GM21360 (cell line): ENCODE data around the gene HSFX2.
"Not testable (repeated sequence)": the region's sequence is repeated elsewhere in the genome, so short reads cannot be mapped to it uniquely, and the experiment has no call there.

ENCODE experiments used
- ATAC-seq: cut with Tn5 transposase; IDR thresholded peaks from one replicate; pipeline ENCODE4 v1.9.1; 2021; ENCODE audit warnings: mild to moderate bottlenecking, moderate library complexity; ENCODE audit not compliant: unreplicated experiment

The HSFX2 gene, protein sequence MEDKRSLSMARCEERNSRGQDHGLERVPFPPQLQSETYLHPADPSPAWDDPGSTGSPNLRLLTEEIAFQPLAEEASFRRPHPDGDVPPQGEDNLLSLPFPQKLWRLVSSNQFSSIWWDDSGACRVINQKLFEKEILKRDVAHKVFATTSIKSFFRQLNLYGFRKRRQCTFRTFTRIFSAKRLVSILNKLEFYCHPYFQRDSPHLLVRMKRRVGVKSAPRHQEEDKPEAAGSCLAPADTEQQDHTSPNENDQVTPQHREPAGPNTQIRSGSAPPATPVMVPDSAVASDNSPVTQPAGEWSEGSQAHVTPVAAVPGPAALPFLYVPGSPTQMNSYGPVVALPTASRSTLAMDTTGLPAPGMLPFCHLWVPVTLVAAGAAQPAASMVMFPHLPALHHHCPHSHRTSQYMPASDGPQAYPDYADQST

GRCh38 chrX:149595214-149595613 lies at the start of gene HSFX2:
Gene HSFX2 (minus strand): TSS chrX:149595314. CDS start chrX:149594700, 614 bp downstream.
- not testable (repeated sequence) for ATAC-seq

DNA sequence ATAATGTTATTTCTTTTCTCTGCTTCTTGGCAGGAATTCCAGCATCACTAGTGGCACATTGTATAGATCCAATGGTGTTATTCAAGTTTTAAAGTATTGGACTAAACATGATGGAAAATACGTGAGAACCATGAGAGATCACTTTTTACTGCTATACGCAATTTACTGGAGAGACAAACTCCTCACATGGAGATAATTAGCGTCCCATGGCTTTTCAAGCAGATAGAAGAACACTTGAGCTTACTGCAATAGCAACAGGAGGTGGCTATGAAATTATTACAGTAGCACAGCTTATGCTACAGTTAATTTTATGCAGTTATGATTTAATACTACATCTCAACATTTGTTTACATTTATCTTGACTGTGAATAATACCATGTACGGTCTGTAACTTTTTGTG lies 48.4 kb upstream of the HSFX2 start:
- ATAC-seq: no peak

DNA sequence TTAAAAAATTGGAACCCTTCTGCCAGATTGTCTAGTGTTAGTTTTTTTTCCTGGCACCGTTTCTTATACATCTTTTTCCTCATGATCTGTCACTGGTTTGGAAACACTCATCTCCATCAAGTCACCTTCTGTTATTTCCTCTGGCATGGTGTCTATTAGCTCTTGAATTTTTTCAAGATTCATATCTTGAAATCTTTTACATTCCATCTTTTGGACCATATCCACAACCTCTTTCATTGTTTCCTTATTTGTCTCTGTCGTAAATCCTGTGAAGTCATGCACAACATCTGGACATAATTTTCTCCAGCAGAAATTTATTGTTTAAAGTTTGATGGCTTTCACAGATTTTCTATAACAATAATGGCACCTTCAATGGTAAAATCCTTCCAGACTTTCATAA lies 46.7 kb upstream of the HSFX2 start:
- ATAC-seq: no peak

DNA sequence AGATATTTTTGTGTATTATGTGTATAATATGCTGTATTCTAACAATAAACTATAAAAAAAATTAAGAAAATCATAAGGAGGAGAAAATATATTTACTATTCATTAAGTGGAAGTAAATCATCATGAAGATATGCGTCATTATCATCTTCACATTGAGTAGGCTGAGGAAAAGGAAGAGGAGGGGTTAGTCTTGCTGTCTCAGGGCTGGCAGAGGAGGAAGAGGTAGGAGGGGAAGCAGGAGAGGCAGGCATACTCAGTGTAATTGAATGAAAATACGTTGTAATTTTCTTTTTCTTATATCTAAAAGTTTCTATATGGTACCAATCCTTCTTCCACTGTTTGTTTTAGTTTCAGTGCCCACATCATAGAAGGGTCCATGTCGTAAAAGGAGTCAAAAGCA lies 46.3 kb upstream of the HSFX2 start:
- no peak for ATAC-seq

GRCh38 chrX:149639568-149639967 lies 44.5 kb upstream of the HSFX2 start:
- ATAC-seq: no peak

GRCh38 chrX:149638860-149639259 lies 43.7 kb upstream of the HSFX2 start:
- no peak for ATAC-seq

DNA sequence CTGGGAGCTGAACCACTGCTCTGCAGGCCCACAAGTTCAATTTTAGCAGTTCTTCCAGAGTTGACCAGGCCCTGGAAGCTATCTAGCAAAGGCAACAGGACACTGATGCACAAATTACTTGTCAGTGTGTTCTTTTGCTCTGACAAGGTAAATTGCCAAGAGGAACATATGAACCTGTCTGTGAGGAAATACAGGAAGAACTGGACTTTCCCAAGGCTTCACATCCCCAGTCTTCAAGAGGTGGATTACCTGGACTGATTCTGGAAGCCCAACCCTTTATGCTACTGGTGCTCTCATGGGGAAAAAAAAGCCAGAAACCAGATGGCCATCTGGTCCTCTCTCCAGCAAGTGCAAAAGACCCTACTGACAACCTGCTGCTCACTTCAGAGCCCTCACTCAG lies 38.4 kb upstream of the HSFX2 start:
- ATAC-seq: no peak

DNA sequence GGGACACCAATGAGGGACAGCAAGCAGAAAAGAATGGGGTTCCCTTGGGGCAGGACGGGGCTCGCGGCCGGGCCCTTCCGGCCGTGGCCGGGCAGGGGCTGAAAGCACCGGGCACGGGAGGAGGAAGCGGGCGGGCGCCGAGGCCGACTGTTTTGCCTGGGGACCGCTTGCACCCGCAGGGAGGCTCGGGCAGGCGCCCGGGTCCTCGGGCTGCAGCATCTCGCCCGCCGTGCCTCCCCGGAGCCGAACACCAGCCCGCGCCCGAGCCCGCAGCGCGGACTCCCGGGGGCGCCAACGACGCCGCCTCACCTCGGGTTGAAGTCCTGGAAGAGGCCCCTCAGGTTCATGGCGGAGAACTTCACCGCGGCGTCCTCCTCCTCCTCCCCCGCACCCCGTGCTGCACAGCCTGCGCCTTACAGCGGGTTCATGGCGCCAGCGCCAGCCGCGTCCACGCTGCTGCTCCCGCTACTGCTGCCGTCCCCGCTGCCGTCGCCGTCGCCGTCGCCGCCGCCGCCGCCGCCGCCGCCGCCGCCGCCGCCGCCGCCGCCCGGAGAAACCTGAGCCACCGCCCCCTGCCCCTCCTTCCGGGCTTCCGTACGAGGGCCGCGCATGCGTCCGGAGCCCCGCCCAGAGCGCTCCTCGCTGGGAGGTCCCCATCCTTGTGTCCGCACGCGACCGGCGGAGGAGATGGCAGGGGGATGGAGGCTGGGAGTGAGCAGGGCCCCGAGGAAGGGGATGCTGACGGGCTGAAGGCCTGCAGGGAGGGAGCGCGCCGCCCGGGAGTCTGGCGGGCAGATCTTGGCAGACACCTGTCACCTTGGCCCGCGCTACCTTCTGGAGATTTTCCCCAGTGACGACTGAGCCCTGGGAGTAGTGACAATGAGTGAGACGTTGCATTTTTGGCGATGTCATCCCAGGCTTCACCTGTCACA lies 36.4 kb upstream of the HSFX2 start, which contains the start of gene TMEM185A:
Gene TMEM185A (minus strand): TSS at position 559 of the 932 bp plus-strand sequence. CDS start 212 bp downstream, at position 347.
- peak; percentile 88 for ATAC-seq

DNA sequence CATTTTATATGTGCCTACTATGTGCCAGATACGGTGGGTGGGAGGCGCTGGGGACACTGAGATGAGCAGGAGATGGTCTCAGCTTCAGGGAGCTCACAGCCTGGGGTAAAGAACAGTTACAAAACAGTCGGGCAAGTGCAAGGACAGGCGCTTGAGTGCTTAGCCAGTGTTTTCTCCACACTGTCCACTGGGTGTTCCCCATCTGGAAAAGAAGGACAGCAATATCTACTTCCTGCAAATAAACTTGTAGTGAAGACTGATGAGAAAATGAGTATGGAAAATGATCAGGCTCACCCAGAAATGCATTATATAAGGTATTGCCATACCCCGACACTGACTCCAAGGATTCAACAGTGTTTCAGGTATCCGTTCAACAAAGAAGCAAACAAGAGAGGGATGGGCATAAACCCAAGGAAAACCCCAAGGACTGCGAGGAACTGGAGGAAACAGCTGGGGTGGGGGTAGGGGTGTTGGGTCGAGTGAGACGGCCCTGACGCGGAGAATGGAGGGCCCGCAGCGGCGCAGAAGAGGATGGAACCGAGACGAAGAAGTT lies 35.6 kb upstream of the HSFX2 start:
- no peak for ATAC-seq

GRCh38 chrX:149629730-149630387 lies 34.7 kb upstream of the HSFX2 start:
- no peak for ATAC-seq

GRCh38 chrX:149628768-149629167 lies 33.7 kb upstream of the HSFX2 start:
- no peak for ATAC-seq

GRCh38 chrX:149628280-149628679 lies 33.2 kb upstream of the HSFX2 start:
- no peak for ATAC-seq

DNA sequence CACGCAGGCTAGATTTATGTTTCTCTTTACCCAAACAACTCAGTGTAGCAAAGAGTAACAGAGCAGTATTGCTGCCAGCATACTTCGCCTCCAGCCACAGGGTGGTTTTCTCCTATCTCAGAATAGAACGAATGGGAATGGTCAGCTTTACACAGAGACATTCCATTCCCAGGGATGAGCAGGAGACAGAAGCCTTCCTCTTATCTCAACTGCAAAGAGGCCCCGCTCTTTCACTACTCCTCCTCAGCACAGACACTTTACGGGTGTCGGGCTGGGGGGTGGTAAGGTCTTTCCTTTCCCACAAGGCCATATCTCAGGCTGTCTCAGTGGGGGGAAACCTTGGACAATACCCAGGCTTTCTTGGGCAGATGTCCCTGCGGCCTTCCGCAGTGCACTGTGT lies 31.7 kb upstream of the HSFX2 start:
- ATAC-seq: not testable (repeated sequence)

- not testable (repeated sequence) for ATAC-seq
These were observed 24.5 kb upstream of the HSFX2 start for GRCh38 chrX:149619662-149620061.

- ATAC-seq: no peak
These were observed 23.8 kb upstream of the HSFX2 start for GRCh38 chrX:149618871-149619270.

GRCh38 chrX:149611623-149612175 lies 16.6 kb upstream of the HSFX2 start:
- ATAC-seq: no peak

GRCh38 chrX:149610511-149610910 lies 15.4 kb upstream of the HSFX2 start:
- no peak for ATAC-seq

DNA sequence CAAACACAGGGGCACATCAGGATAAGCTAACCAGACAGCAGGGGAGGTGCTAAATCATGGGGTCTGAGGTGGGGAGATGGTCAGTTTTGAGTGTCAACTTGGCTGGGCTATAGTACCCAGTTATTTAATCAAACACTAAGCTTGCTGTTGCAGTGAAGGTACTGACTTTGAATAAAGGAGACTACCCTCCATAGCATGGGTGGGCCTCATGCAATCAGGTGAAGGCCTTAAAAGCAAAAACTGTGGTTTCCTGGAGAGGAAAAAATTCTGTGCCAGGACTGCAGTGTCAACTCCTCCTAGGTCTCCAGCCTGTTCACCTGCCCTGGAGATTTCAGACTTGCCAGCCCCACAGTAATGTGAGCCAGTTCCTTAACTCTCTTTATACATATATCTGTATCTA lies 12.6 kb upstream of the HSFX2 start:
- ATAC-seq: no peak

- not testable (repeated sequence) for ATAC-seq
These were observed 10.3 kb upstream of the HSFX2 start for GRCh38 chrX:149605248-149605885.

GRCh38 chrX:149598603-149599002 lies 3.5 kb upstream of the HSFX2 start:
- ATAC-seq: not testable (repeated sequence)
